HG02943 (cell line): ENCODE data around the gene PLXNB1.
A peak's percentile ranks its signal among the peaks of the same experiment; 100 is the strongest.
"Not testable (repeated sequence)": the region's sequence is repeated elsewhere in the genome, so short reads cannot be mapped to it uniquely, and the experiment has no call there.

Source experiments
- ATAC-seq: cut with Tn5 transposase; IDR thresholded peaks from one replicate; pipeline ENCODE4 v1.9.1; 2021; ENCODE audit warnings: mild to moderate bottlenecking, low read depth, moderate library complexity; ENCODE audit not compliant: unreplicated experiment

PLXNB1 gene

GRCh38 chr3:48465531-48466378 is 35.9 kb upstream of the PLXNB1 start:
- peak; percentile 67 for ATAC-seq

DNA sequence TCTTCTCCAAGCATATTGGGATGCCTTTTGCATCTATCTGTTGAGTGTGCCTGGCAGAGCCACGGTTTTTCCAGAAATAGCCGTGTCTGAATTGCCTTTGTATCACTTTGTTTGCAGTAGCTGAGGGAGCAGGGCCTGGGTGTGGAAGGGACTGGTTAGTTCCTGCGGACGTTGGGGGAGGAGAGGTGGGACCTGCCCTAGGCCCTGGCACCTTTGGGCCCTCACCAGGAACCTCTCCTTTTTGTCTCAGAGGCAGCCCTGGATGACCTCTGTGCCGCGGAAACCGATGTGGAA is 35.3 kb upstream of the PLXNB1 start:
- ATAC-seq: no peak

DNA sequence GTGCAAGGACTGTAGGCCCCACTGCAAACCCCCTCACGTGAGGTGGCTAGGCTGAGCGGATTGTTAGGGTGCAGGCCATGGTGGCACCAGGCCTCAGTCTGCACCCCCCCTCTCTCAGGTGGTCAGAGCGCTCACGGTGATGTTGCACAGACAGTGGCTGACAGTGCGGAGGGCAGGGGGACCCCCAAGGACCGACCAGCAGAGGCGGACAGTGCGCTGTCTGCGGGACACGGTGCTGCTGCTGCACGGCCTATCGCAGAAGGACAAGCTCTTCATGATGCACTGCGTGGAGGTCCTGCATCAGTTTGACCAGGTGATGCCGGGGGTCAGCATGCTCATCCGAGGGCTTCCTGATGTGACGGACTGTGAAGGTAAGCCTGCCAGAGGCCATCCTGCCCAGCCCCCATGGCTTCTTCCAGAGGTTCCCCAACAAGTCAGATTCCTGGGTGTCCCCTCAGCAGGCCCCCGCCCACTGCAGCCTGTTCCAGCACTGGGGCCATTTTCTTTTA is 34.9 kb upstream of the PLXNB1 start:
- no peak for ATAC-seq

- ATAC-seq: no peak
Measured at GRCh38 chr3:48463703-48464102, 33.8 kb upstream of the PLXNB1 start.

- not testable (repeated sequence) for ATAC-seq
Measured at GRCh38 chr3:48461767-48462166, 31.9 kb upstream of the PLXNB1 start.

- no peak for ATAC-seq
Measured at GRCh38 chr3:48460517-48460902, 30.6 kb upstream of the PLXNB1 start.

DNA sequence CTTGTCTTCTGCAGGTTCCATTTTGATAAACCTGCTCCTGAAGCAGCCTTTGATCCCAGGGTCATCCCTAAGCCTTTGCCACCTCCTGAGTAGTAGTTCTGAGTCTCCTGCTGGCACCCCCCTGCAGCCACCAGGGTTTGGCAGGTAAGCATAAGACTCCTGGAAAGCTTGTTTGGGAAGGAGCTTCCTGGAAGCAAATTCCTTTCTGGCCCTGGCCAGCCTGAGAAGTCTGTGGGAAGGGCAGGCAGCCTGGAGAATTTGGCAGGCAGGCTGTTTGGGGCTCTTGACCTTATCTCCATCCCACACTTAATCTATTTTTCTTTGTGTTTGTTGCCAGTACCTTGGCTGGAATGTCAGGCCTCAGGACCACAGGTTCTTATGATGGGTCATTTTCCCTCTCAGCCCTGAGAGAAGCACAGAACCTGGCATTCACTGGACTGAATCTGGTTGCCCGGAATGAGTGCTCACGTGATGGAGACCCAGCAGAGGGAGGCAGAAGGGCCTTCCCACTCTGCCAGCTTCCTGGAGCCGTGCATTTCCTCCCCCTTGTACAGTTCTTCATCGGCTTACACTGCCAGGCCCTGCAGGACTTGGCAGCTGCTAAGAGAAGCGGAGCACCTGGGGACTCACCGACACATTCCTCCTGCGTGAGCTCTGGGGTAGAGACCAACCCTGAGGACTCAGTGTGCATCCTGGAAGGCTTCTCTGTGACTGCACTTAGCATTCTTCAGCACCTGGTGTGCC is 30.1 kb upstream of the PLXNB1 start:
- ATAC-seq: no peak

- no peak for ATAC-seq
Measured at GRCh38 chr3:48459331-48459730, 29.4 kb upstream of the PLXNB1 start.

DNA sequence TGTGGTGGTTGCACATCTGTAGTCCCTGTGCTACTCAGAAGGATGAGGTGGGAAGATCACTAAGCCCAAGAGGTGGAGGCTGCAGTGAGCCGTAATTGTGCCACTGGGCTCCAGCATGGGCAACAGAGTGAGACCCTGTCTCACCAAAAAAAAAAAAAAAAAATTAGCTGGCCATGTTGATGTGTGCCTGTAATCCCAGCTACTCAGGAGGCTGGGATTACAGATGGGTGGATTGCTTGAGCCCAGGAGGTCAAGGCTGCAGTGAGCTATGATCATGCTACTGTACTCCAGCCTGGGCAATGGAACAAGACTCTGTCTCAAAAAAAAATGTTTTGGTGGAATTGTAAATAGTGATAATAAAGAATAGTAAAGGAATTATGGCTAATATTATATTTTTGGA is 26.6 kb upstream of the PLXNB1 start:
- ATAC-seq: no peak

DNA sequence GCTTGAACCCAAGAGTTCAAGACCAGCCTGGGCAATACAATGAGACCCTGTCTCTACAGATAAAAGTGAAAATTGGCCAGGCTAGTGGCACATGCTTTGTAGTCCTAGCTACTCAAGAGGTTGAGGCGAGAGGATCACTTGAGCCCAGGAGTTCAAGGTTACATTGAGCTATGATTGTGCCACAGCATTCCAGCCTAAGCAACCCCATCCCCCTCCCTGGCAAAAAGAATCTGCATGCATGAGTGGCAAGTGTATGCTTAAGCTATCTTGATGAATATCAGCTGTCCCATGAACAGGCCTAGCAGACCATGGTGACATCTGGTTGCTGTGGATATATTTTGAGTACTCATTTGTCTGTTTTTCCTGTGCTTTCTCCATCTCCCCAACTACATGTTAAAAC is 21.4 kb upstream of the PLXNB1 start:
- no peak for ATAC-seq

DNA sequence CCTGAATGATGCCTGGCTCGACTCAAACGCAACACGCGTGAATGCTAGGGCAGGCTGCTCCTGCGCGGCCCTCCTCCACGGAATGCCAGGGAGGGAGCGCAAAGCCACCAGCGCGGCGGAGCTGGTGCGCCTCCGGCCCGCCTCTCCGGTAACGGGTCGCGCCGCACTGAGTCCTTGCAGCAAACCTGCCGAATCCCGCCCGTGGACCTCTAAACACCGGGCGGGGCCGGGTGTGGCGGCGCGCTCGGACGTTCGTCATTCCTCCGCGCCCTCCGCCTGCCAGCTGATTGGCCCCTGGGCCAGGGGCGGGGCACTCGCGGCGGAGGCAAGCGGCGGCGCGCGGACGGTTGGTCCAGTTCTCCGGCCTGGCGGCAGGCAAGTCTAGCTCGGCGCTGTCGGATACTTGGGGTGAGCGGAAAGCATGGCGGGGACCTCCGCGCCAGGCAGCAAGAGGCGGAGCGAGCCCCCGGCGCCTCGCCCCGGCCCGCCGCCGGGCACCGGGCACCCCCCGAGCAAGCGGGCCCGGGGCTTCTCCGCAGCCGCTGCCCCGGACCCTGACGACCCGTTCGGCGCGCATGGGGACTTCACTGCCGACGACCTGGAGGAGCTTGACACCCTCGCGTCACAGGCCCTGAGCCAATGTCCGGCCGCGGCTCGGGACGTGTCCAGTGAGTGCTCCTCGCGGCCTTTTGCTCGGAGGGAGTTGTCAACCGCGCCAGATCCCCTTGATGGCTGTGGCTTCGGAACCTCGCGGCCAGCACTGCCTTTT is 16.7 kb upstream of the PLXNB1 start, which contains the start of gene ATRIP:
Gene ATRIP, plus strand, starts transcription at position 313 of the 769 bp plus-strand sequence. Its CDS starts 109 bp downstream, at position 422.
- ATAC-seq: peak; percentile 66

DNA sequence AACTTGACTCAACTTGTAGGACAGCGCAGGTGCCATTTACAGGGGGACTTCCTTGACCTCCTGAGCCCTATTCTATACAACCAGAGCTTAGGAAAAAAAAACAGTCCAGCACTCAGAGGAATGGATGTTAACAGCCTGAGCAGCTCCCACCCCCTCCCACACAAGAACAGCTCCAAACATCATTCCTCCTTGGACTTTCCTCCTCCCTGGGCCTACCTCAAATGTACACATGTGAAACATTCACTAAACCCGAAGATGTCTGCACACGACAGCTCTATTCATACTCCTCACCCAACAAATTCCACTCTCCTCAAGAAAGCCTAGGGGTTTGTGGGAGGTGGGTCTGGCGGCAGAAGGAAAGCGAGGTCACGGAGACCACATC is 16.1 kb upstream of the PLXNB1 start:
- ATAC-seq: no peak

DNA sequence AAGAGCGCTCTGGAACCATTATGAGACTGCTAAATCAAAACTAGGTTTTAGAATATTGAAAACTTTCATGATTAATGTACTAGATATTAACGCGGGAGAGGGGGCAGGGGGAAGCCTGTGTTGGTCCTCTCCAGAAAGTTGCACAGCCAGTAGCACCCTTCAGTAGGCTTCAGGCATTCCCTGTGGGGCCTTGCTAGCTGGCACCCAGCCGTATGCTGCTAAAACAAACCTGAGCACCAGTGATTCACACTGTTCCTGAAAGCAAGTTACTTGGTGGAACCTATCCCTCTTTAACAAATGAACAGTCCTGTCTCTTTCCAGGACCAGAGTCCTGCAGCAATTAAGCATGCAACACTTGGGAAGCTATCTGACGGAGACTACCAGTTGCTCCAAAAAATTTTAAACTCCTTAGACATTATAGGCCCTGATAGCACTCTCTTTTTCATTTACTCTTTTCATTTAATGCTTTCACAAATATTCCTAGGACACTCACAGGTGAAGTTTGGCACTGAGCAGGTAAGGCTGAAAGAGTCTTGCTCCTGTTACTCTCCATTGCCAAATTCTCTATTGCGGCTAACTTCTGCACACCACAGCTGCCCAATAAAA is 15.5 kb upstream of the PLXNB1 start:
- ATAC-seq: no peak

GRCh38 chr3:48441940-48442339 is 12.1 kb upstream of the PLXNB1 start:
- no peak for ATAC-seq

- no peak for ATAC-seq
Measured at GRCh38 chr3:48440590-48440958, 10.7 kb upstream of the PLXNB1 start.

DNA sequence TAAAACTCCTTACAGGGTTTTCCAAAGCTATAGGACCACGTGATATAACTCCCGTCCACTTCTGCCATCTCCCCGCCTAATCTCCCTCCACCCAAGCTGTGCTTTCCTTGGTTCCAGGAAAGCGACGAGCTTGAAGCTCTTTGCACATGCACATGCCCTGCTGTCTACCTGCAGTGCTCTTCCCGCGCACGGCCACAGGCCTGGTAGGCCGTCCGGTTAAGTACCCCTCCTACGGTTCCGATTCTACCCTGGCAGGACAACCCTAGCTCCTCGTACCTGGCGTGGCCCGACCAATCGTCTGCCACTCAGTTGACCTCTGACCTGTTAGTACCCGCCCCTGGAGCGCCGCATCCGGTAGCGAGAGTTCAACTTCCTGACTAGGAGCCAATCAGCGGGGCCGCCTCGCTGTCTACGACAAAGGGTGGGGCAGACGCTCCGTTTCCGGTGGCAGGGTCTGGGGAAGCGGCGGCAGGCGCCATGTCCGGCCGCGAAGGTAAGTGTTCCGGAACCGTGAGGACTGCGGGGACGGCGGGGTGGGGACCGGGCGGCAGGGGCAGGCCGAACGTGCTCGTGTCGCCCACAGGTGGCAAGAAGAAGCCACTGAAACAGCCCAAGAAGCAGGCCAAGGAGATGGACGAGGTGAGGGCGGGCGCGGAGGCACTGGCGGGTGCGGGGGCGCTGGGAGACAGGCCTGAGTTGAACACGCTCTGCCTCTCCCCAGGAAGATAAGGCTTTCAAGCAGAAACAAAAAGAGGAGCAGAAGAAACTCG is 10.1 kb upstream of the PLXNB1 start, which contains the start of the genes CCDC51 and TMA7:
Gene CCDC51, minus strand, starts transcription at position 300 of the 770 bp plus-strand sequence. CDS start 4,991 bp downstream, outside the sequence.
Gene TMA7, plus strand, starts transcription at position 438 of the 770 bp plus-strand sequence. Its CDS starts 40 bp downstream, at position 478.
- ATAC-seq: peak; percentile 91

DNA sequence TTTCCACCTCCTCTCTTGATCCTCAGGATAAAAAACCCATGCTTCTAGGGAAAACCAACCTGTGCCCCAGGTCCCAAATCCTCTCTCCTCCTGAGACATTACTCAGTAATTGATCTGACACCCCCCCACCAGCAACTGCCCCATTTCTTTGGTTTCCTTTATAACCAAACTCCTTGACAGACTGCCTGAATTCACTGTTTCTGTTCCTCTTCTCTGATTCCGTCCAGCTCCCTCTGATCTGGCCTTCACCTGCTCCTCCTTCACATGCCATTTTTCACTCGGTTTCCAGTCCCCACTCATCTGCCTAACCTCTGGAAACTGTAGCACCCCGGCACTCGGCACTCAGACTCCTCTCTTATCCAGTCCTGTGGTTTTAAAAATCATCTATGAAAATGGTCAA is 7.9 kb upstream of the PLXNB1 start:
- ATAC-seq: no peak

DNA sequence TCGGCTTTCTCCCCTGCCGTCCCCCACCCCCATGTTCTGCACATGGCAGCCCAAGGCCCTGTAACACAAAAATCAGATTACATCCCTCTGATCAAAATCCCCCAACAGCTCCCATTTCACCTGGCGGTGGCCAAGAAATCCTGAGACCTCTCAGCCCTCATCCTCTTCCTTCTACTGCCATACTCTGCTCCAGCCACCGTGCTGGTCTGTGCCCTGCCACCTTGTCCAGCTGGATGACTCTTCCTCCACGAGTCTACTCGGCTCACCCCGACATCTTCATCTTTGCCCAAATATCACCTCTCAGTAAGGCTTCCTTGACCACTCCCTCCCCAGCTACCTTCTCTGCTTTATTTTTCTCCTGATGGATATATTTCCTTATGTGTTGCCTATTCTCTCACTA is 7.0 kb upstream of the PLXNB1 start:
- ATAC-seq: no peak

- ATAC-seq: no peak
Measured at GRCh38 chr3:48436477-48436787, 6.5 kb upstream of the PLXNB1 start.
